ENCODE results near the gene AGPAT2. TPM values are rescaled to one million over a fixed set of nuclear protein-coding genes. Genes with fewer than 3 reads are reported as not detected.
A peak's percentile ranks its signal among the peaks of the same experiment; 100 is the strongest.

AGPAT2 gene
- total RNA-seq, 1 donor: 76.5 TPM

DNA sequence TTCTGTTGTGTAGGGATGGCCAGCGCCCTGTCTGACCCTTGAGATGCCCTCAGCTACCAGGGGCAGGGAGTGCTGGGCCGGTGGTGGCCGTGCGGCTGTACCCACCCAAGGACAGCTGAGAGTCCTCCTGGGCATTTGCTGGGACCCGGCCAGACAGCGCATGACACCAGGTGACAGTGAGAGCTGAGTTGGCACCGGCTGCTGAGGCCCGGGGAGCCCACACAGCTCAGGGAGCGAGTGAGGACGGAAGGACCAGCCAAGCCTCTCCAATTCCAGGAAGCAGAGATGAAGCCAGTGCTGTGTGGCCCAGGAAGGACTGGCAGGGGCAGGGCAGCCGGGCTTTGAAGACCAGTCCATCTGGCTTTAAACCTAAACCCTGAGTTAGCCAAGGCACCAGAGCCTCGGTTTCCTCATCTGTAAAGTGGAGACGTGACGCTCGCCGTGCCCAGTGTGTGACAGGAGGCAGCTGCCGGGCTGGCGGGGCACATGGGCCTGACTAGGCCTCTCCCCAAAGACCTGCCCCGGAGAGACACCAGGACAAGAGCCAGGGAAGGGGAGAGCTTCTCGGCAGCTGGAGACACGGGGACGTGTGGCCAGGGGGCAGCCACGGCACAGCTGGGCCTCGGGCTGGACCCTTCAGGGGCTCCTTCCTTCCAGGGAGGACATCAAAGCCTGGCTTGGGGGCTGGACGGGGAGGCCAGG, 3.0 kb upstream of the AGPAT2 start:
- DNase-seq (ENCODE audit: low read depth in 2 of 3, low spot score in 2 of 3): no peak

DNA sequence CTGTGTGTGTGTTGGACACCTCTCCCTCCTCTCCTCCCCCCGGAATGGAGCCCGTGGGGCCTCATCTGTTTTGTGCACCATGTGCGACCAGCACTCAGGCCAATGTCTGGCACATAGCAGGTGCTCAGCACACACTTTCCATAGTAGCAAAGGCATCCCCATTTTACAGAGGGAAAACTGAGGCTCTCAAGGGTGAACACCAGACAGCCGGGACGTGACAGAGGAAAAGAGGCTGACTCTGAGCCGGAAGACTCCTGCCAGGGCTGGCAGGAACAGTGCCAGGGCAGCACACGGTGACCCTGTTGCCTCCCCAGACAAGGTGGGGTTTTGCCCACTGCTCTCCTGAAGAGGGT, 1.8 kb upstream of the AGPAT2 start:
- no peak for DNase-seq (ENCODE audit: low read depth in 2 of 3, low spot score in 2 of 3)

DNA sequence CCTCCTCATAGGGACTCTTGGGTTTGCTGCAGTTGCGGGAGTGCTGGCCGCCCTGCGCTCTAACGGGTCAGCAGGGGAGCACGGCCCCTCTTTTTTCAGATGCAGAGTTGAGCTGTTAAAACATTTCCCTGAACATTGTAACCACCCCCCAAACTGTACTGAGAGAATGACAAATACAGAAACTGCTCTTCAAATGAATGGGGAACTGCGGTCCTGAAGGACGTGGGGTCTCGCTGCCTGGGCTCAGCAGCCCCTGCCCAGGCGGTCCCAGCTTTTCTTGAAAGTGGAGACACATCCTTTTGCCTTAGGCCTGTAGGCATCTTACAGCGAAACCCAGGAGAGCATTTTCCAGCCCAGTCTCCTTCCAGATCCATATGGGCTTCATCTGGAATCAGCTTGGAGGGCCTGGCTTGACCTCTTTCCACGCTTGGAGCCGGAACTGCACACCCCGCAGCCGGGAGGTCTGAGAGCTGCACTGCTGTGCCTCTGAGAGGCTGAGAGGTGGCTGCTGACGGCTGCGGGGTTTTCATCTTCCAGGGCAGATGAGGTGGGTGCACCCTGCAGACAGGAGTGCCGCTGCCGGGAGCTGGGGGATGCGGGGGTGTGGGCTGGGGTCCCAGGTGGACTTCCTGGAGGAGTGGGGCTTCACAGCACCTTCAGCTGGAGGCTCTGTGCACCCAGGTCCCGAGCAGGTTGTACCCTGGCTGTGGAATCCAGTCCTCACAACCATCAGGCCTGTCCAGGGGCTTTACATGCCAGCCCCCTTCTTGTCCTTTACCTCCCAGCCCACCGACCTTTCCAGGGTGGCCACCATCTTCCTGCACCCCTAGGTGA, 1.2 kb upstream of the AGPAT2 start:
- DNase-seq (ENCODE audit: low read depth in 2 of 3, low spot score in 2 of 3): peak in 1 of 3 donors; percentile 30

DNA sequence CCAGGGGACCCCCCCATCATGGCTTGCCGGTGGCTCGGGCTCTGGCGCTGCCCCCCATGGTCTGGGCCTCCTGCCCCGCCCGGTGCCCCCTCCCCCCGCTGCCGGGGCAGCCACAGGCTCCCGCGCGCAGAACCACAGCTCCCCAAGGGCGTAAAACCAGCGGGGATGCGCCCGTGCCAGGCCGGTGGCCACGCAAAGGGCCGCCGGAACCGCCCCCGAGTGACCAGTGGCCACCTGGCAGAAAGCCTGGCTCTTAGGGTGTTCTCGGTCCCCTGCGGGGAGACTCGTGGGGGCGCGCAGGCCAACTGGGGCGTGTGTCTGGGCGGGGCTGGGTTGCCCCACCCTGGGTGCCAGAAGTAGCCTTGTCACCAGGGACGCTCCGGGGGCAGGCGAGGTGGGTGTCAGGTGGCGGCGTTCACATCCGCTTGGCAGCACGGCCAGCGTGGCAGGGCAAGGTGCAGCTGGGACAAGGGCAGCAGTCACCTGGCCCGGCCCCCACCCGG, 515 bp upstream of the AGPAT2 start:
- peak in 1 of 3 donors; percentile 15 for DNase-seq (ENCODE audit: low read depth in 2 of 3, low spot score in 2 of 3)

DNA sequence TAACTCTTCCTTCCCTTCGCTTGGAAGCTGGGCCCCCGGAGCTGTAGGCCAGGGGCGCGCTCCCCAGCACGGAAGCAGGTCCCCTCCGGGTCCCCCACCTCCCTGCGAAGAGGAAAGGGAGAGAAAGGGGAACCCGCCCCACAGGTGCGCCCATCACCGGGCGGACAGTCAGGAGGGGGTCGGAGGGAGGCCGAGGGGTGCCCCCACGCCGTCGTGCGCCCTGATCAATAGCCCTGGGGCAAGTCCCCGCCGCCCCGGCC, 793 bp downstream of the AGPAT2 start:
- no peak for DNase-seq (ENCODE audit: low read depth in 2 of 3, low spot score in 2 of 3)

DNA sequence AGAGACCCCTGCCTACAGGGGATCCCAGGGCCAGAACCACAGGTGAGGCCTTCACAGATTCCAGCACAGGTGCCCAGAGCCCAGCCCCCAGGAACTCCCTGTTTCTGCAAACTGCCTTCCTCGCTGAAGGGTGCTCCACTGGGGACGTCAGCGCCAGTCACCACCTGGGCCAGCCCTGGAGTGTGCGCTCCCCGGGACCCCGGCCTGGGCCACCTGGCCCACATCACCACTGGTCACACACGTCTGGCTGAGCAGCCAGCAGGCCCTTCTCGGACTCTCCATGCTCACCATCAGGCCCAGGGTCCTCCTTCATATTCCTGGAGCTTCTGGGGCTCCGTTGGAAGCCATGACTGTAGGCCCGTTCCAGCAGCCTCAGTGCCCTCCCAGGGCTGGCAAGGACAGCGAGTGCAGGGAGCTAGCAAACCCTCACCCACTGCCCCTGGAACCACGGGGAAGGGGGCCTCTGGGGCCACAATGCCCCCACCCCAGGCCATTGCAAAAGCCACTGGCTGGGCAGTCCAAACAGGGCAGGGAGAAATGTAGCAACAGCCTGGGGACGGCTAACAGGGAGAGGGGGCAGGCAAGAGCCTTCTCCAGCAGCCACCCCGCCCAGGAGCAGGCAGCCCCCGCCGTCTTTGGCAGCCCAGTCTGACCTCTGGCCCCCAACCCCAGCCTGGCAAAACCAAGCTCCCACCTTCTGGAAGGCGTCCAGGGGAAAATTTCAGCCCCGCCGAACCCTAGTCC, 1.3 kb downstream of the AGPAT2 start:
- DNase-seq (ENCODE audit: low read depth in 2 of 3, low spot score in 2 of 3): no peak

DNA sequence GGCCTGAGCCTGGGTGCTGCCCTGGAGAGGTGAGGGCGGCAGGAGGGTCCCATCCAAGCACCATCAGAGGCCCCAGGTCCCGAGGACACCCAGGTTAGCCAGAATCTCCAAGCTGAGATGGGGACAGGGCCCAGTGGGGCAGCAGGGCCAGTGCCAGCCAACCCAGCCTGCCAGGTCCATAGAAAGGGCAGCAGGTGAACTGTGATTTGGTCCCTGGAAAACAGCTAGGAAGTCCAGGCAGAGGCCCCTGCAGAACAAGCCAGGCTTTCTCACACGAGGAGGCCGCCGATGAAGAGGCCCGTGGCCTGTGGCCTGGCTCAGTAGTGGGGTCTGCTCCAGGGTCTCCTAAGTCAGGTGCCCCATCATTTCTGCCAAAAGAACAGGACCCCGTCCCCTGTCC, 2.0 kb downstream of the AGPAT2 start:
- DNase-seq (ENCODE audit: low read depth in 2 of 3, low spot score in 2 of 3): no peak

DNA sequence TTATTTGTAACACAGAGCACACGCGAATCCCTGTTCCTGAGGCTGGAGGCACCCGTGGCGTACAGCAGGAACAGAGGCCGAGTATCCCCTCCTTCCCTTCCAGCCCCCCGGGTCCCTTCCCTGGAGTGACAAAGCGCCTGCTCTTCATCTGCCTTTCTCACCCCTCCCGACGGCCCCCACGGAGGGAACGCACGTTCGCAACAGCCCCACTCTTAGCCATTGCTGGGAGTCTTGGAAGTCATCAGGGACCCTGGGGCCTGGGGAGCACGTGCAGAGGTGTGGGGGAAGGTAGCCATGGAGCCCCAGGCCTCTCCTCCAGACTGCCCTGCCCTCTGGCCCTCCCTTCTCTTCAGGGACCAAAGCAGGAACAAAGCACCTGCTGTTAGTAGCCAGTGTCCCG, 2.5 kb downstream of the AGPAT2 start:
- DNase-seq (ENCODE audit: low read depth in 2 of 3, low spot score in 2 of 3): no peak

DNA sequence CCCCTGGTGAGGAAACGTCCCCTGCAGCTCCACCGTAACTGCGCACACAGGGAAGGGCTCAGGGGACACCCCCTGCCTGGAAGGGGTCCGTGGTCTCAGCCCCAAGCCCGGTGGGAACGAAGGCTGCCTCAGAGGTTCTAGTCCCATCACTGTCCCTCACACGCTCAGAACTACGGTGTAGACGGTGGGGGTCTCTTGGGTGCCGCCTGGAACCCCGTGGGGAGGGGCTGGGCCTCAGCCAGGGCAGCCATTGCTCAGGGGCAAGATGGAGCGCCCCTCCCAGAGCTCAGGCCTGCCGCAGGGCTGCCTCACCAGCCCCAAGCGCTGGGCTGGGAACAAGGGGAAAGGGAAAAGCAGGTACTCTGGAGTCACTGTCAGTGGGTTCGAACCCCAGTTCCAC, 2.9 kb downstream of the AGPAT2 start:
- DNase-seq (ENCODE audit: low read depth in 2 of 3, low spot score in 2 of 3): no peak

DNA sequence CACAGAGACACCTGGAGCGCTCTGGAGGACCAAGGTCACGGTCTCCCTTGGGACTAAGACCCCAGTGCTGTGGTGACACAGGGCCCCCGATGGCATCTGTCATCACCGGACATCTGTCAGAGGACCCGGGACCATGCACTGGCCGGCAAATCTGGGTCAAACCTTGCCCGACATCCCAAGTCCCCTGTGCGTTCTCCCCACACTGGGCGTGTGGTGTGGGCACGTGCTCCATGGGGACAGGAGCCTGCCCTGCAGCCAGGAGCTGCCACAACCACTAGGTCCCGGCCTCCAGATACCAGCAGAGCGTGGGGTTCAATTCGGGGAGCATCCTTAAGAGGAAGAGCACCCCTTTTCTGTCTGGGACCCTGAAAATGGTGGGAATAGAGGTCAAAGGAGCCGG, 3.5 kb downstream of the AGPAT2 start:
- no peak for DNase-seq (ENCODE audit: low read depth in 2 of 3, low spot score in 2 of 3)

DNA sequence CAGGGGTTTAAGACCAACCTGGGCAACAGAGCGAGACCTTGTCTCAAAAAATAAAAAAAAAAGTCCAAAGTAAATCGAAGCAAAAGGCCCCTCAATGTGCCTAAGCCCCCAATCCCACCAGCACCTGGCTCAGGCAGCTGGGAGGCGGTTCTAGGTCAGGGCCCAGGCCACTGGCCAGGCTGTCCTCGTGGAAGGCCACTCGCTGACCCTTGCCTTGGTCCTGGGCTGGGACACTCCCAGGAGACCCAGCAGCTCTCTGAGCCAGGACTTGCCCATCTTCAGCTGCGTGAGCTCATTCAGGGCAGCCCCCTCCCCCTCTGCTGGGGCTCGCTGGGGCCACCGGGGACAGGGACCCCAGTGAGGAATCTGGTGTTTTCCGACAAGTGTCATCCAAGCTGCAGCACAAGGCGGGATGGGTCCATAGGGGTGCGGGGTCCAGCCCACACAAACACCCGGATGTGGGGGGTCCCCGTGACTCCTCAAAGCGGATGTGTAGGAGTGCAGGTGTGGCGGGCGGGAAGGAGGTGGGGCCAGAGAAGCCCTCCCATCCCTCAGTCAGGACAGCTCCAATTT, 4.0 kb downstream of the AGPAT2 start:
- no peak for DNase-seq (ENCODE audit: low read depth in 2 of 3, low spot score in 2 of 3)

DNA sequence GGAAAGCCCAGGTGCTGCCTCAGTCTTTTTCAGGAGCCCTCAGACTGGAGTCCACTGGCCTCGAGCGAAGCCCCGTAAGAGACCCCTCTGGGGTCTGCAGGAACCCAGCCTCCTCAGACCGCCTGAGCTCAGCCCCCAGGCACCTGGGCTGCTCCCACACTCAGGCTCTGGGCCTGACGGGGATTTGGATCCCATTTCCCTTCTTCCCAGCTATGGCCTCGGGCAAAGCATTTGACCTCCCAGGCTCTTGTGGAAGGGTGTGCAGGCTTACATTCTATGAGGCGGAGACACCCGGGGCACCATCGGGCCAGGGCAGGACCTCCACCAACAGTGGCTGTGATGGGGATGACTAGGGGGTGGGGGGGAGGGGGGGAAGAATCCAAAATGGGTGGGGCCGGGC, 4.5 kb downstream of the AGPAT2 start:
- no peak for DNase-seq (ENCODE audit: low read depth in 2 of 3, low spot score in 2 of 3)

DNA sequence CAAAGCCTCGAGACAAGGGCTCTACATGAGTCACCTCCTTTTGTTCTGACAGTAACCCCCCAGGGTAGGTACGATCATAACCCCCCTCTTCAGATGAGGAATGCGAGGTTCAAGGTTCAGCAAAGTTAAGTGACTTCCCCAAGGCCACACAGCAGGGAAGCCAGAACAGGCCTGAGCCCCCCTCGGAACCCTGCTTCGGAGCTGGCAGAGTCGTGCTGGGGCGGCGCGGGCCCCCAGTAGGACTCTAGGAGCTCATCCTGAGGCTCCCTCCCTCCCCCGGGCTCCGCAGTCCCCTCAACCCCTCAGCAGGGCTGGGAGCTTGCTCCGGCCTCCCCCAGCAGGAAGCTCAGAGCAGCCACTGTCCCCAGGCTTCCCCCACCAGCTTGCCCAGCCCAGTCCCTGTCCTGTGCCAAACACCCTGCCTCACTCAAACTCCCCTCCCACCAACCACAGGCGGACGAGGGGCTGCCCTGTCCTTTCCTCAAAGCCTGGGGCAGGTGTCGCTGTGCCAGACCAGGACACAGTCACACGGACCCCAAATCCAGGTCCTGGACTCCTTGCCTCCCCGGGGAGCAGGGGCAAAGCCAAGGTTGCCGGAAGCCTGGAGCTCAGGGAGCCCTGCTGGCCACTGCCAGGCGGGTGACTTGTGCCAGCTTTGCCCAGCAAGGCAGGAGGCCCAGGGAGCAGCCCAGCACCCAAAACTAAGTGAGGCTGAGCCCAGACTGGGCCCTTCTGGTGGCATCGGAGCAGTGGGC, 5.1 kb downstream of the AGPAT2 start:
- no peak for DNase-seq (ENCODE audit: low read depth in 2 of 3, low spot score in 2 of 3)

DNA sequence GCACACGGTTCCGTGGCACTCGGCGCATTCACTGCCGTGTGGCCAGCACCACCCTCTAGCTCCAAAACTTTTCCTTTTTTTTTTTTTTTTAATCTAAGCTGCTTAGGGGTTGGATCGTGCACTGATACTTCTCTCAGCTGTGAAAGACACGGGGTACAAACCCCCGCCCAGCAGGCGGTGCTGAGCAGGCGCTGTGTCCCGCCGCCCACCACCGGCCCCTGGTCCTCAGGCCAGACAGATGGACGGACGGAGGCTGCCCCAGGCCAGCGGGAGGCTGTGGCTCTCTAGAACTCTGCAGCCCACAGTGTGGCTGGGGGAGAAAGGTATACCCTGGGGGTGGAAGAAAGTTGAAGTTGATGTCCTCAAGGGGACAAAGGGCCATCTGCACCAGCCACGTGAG, 6.2 kb downstream of the AGPAT2 start:
- DNase-seq (ENCODE audit: low read depth in 2 of 3, low spot score in 2 of 3): no peak

DNA sequence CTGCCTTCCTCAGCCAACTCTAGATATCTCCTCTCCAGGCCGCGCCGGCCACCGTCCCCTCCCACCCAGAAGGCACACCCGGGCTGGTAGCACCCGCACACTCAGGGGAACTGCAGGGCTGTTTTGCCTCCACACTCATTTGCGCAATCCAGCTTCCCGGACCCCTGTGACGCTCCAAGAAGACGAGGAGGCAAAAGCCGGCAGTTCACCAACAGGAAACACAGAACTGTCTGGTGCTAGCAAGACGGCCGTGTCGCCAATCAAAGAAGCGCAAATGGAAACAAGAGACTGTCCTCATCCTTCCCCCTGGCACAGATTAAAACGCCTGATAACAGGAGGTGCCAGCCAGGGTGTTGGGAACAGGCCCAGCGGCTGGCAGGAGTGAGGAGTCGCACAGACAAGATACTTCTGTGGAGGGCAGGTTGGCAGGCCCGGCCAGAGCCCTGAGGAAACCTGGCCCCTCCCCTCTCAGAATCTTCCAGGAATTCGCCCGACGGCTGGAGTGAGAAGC, 7.8 kb downstream of the AGPAT2 start:
- peak in 1 of 3 donors; percentile 73 for DNase-seq (ENCODE audit: low read depth in 2 of 3, low spot score in 2 of 3)

DNA sequence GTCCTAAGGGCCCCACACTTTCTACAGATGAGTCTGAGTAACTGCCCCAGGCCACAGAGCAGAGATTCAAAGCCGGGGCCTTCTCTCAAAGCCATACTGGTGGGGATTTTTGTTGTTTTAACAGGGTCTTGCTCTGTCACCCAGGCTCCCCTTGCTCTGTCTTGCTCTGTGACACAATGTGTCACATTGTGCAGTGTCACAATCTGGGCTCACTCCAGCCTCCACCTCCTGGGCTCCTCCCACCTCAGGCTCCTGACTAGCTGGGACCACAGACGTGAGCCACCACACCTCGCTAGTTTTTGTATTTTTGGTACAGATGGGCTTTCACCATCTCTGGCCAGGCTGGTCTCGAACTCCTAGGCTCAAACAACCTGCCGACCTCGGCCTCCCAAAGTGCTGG, 8.6 kb downstream of the AGPAT2 start:
- DNase-seq (ENCODE audit: low read depth in 2 of 3, low spot score in 2 of 3): no peak

DNA sequence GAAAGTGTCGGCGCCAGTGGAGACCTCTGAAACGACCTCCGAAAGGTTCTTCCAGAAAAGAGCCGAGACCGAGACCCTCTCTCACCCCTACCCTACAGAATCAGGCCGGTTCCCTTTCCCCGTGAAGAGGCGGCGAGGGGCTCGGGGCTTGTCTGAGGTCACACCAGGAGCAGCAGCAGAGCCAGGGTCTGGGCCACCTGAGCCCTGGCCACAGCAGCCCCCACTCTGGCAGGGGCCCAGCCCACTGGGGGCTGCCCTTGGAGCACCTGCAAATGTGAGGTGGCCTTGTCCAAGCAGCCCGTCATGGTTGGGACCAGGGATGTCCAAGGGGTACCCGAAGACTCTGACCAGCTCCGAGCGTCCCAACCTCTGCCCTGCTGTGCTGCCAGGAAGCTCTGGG, 9.2 kb downstream of the AGPAT2 start:
- no peak for DNase-seq (ENCODE audit: low read depth in 2 of 3, low spot score in 2 of 3)

DNA sequence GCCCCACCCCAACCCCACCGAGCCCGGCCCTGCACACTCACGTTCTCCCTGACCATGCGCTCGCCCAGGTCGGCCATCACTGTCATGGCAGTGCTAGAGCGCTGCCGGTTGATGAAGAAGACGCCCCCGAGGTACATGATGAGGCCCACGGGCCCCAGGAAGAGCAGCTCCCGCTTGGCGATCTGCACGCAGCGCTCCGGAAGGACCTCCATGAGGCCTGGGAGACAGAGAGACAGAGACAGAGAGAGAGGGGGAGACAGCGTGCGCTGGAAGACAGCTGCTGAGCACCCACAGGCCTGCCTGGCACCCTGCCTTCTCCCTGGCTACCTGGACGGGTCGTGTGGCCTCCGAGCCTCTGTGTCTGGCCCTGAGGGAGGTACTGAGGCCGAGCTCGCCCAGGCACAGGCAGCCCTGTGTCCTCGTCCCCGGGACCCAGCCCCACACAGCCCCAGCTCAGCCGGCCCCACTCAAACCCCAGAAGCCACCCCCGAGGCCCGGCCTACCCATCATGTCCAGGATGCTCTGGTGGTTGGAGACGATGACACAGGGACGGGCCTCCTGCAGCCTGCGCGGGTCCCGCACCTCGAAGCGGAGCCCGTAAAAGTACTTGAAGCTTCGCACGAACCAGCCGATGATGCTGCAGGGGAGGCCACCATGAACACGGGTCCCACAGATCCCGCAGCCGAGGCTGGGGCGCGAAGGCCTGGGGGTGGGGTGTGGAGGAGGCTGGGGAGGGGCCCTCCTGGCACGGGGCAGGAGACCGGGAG, 10.2 kb downstream of the AGPAT2 start:
- DNase-seq (ENCODE audit: low read depth in 2 of 3, low spot score in 2 of 3): no peak

DNA sequence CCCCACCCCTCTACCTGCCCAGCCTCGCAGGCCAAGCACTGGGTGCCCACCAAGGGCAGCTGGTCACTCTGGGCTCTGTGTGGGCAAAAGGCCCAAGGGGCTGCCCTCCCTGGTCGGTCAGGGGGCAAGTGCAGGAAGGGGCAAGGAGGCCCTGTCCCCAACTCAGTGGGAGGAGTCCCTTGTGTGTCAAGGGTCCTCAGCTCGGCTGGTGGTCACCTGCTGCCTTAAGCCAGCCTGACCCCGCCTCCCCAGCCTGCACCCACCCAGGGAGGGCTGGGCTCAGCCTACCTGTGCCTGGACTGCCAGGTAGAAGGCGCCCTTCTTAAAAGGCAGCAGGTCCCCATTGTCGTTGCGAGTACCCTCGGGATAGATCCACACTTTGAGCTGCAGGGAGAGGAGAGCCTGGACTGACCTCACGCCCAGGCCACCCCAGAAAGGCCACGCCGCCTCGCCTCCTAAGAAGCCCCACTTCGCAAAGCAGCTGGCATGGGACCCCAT, 10.9 kb downstream of the AGPAT2 start:
- DNase-seq (ENCODE audit: low read depth in 2 of 3, low spot score in 2 of 3): no peak

Measured in hematopoietic multipotent progenitor cell (in vitro differentiated cells).